GM23248 (cell line): ENCODE results near the gene IPO11. TPM values are rescaled to one million over a fixed set of nuclear protein-coding genes. Genes with fewer than 3 reads are reported as not detected.

Experiments used
- DNase-seq: peaks from one replicate; pipeline ENCODE4 v3.0.0-alpha.2; 2015
- H2AFZ ChIP-seq: fragments of 200-600 bp; sonication (generic); 2 replicates; pipeline ENCODE4 v1.6.1; 2016; ENCODE audit warnings: antibody characterized with exemption
- H3F3A ChIP-seq: fragments of 200-600 bp; sonication (generic); 2 replicates; pipeline ENCODE4 v1.6.1; 2016; ENCODE audit warnings: mild to moderate bottlenecking, antibody characterized with exemption, mixed run types; ENCODE audit not compliant: insufficient read depth
- H3K27ac ChIP-seq: fragments of 200-600 bp; sonication (generic); 2 replicates; pipeline ENCODE4 v1.5.1; 2016; ENCODE audit warnings: mild to moderate bottlenecking
- H3K27me3 ChIP-seq: fragments of 200-600 bp; sonication (generic); replicated peaks from 2 replicates; pipeline ENCODE4 v1.6.1; 2016; ENCODE audit warnings: mild to moderate bottlenecking; ENCODE audit not compliant: insufficient read depth
- H3K36me3 ChIP-seq: fragments of 200-600 bp; sonication (generic); 2 replicates; pipeline ENCODE4 v1.6.1; 2016; ENCODE audit warnings: low read depth, mild to moderate bottlenecking
- H3K4me1 ChIP-seq: fragments of 200-600 bp; sonication (generic); 2 replicates; pipeline ENCODE4 v1.6.1; 2016; ENCODE audit warnings: mild to moderate bottlenecking; ENCODE audit not compliant: insufficient read depth
- H3K4me2 ChIP-seq: fragments of 200-600 bp; sonication (generic); one replicate; pipeline ENCODE4 v1.6.1; 2016; ENCODE audit warnings: mild to moderate bottlenecking; ENCODE audit not compliant: unreplicated experiment
- H3K4me3 ChIP-seq: fragments of 200-600 bp; sonication (generic); 2 replicates; pipeline ENCODE4 v1.5.1; 2016; ENCODE audit warnings: mild to moderate bottlenecking
- H3K79me2 ChIP-seq: fragments of 200-600 bp; sonication (generic); 2 replicates; pipeline ENCODE4 v1.6.1; 2016; ENCODE audit warnings: mild to moderate bottlenecking; ENCODE audit not compliant: insufficient read depth
- H3K9ac ChIP-seq: fragments of 200-600 bp; sonication (generic); 2 replicates; pipeline ENCODE4 v1.6.1; 2016; ENCODE audit warnings: mild to moderate bottlenecking
- H3K9me2 ChIP-seq: fragments of 200-600 bp; sonication (generic); 2 replicates; pipeline ENCODE4 v1.6.1; 2016; ENCODE audit warnings: mixed run types, mild to moderate bottlenecking, moderate library complexity; ENCODE audit not compliant: insufficient read depth
- H3K9me3 ChIP-seq: fragments of 200-600 bp; sonication (generic); one replicate; pipeline ENCODE4 v1.6.1; 2017; ENCODE audit warnings: low read depth
- H4K20me1 ChIP-seq: fragments of 200-600 bp; sonication (generic); 2 replicates; pipeline ENCODE4 v1.6.0; 2016; ENCODE audit not compliant: insufficient read depth
- EZH2 ChIP-seq: fragments of 200-600 bp; sonication (generic); IDR thresholded peaks from 2 replicates; pipeline ENCODE4 v1.6.1; 2018; ENCODE audit warnings: antibody characterized with exemption, mild to moderate bottlenecking; ENCODE audit not compliant: insufficient read depth, poor library complexity, severe bottlenecking
- EZH2phosphoT487 ChIP-seq: fragments of 200-600 bp; sonication (generic); IDR thresholded peaks from 2 replicates; pipeline ENCODE4 v1.6.1; 2018; ENCODE audit warnings: antibody characterized with exemption, moderate library complexity, mild to moderate bottlenecking, low read depth; ENCODE audit not compliant: insufficient read depth
- WGBS, 2 experiments: methylation state at CpG; one replicate each; pipeline ENCODE4 v1.1.6; 2015 to 2017; ENCODE audit warnings: low lambda C conversion rate in 2 of 2, low coverage in 1 of 2; ENCODE audit errors: missing lambda C conversion rate in 2 of 2; 5-methylcytosine and 5-hydroxymethylcytosine counted together
- in situ Hi-C: fragments of 300-500 bp; cut with MboI; formaldehyde crosslinking; loops from 2 replicates; pipeline ENCODE4 v1.15.0; 2020
- polyA plus RNA-seq: library from polyadenylated mRNA; unstranded; fragments of >200 nt; fragmentation: Nextera tagmentation; extraction: Ambion mirVana; gene quantifications from 2 replicates; pipeline ENCODE4 v1.2.1, GENCODE V29; 2016
- total RNA-seq: library from RNA; depleted of rRNA; stranded (reverse); fragments of >200 nt; shearing (Covaris generic); gene quantifications from 2 replicates; pipeline ENCODE4 v1.2.3, GENCODE V29; 2014

IPO11 gene
- total and polyA plus RNA-seq, 2 experiments from 2014 or later, result 19.9 to 26.5 TPM

GRCh38 chr5:62450259-62450658 is 37.7 kb downstream of the IPO11 start:
- Histone ChIP-seq H3F3A (no peaks in the 10 kb centered on the region), H4K20me1 (0 out of 2 replicates have a peak, but pooled peaks cover 3% of the 10 kb centered on the region), H3K27ac (no peak overlapping the region), H3K4me2 (no peak overlapping the region), H3K4me1 (no peaks in the 10 kb centered on the region), H3K4me3 (no peak overlapping the region), H3K36me3 (peaks cover 8% of the 10 kb centered on the region; the same call in 1 of the 2 replicates), H3K79me2 (no peaks in the 10 kb centered on the region), H3K27me3 (no peaks in the 10 kb centered on the region), H3K9me2 (no peaks in the 10 kb centered on the region), H3K9ac (no peak overlapping the region), H3K9me3 (no peaks in the 10 kb centered on the region), H2AFZ (no peak overlapping the region)
- DNase-seq, result no peak
- in situ Hi-C loops, result loop anchor here (10.0 kb wide), 1 partner anchor 325 kb away; no protein-coding TSS in a partner anchor
- 97 to 100% methylated on average over 2 of the region's 2 CpGs for WGBS, 2 experiments
- TF ChIP-seq EZH2phosphoT487 (no peak), EZH2 (no peak)

- TF ChIP-seq EZH2phosphoT487 (no peak), EZH2 (no peak)
- H3K9ac ChIP-seq, result no peak overlapping the region
- peak overlapping the region; percentile 3 for H3K4me2 ChIP-seq
- no peaks in the 10 kb centered on the region for H3K9me2 ChIP-seq
- no peak overlapping the region for H3K27ac ChIP-seq
- WGBS, 2 experiments, result 93 to 96% methylated on average over 1 of the region's 1 CpG
- H3K4me1 ChIP-seq, result peaks cover 8% of the 10 kb centered on the region; the same call in 1 of the 2 replicates
- peak; percentile 72 for DNase-seq
- no peaks in the 10 kb centered on the region for H3K27me3 ChIP-seq
- in situ Hi-C loops, result loop anchor here (10.0 kb wide), 1 partner anchor 318 kb away; no protein-coding TSS in a partner anchor
- no peaks in the 10 kb centered on the region for H3K36me3 ChIP-seq
- H2AFZ ChIP-seq, result no peak overlapping the region
- H3K9me3 ChIP-seq, result no peaks in the 10 kb centered on the region
- peaks cover 7% of the 10 kb centered on the region; the same call in 1 of the 2 replicates for H3K79me2 ChIP-seq
- H4K20me1 ChIP-seq, result 0 out of 2 replicates have a peak, but pooled peaks cover 3% of the 10 kb centered on the region
- H3F3A ChIP-seq, result no peaks in the 10 kb centered on the region
- no peak overlapping the region for H3K4me3 ChIP-seq
These were observed 44.5 kb downstream of the IPO11 start for GRCh38 chr5:62457071-62457470.

DNA sequence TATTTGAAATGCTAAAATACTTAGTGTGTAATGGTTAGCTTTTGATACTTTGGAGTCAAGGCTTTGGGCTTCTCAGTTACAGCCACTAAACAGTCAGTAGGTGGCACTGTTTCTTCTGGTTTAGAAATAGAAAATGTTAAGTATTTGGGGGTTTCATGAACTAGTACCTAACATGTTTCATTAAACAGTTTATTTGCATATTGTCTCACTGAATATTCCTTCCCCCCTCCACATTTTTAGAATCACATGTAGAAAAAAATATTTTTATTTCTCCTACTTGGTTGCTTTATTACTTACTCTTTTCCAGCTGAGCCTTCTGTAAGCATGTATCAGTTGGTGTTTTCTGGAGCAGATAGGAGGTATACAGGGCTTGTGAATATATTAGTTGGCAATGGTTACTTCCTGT is 48.0 kb downstream of the IPO11 start:
- TF ChIP-seq EZH2 (no peak), EZH2phosphoT487 (no peak)

GRCh38 chr5:62461561-62461960 is 49.0 kb downstream of the IPO11 start:
- H3K9ac ChIP-seq, result no peak overlapping the region
- peaks cover 17% of the 10 kb centered on the region; the same call in 1 of the 2 replicates for H3K79me2 ChIP-seq
- H3F3A ChIP-seq, result peaks cover 13% of the 10 kb centered on the region
- no peaks in the 10 kb centered on the region for H3K36me3 ChIP-seq
- no peak overlapping the region for H3K4me2 ChIP-seq
- peaks cover 19% of the 10 kb centered on the region for H3K4me1 ChIP-seq
- H2AFZ ChIP-seq, result no peak overlapping the region
- 95 to 97% methylated on average over 4 of the region's 4 CpGs for WGBS, 2 experiments
- H3K4me3 ChIP-seq, result no peak overlapping the region
- TF ChIP-seq EZH2 (no peak), EZH2phosphoT487 (no peak)
- no peaks in the 10 kb centered on the region for H4K20me1 ChIP-seq
- H3K9me2 ChIP-seq, result no peaks in the 10 kb centered on the region
- DNase-seq, result no peak
- in situ Hi-C loops, result no loop called here
- no peaks in the 10 kb centered on the region for H3K9me3 ChIP-seq
- no peaks in the 10 kb centered on the region for H3K27me3 ChIP-seq
- H3K27ac ChIP-seq, result no peak overlapping the region

More for the DNA sequence above, 48.0 kb downstream of the IPO11 start:
- no peak overlapping the region for H3K9ac ChIP-seq
- no peak overlapping the region for H3K4me3 ChIP-seq
- H3K9me2 ChIP-seq, result no peaks in the 10 kb centered on the region
- H3K27ac ChIP-seq, result no peak overlapping the region
- H3K4me1 ChIP-seq, result peaks cover 9% of the 10 kb centered on the region; the same call in 1 of the 2 replicates
- in situ Hi-C loops, result no loop called here
- DNase-seq, result peak; percentile 74
- H3K9me3 ChIP-seq, result no peaks in the 10 kb centered on the region
- peaks cover 3% of the 10 kb centered on the region; the same call in 1 of the 2 replicates for H3F3A ChIP-seq
- H3K27me3 ChIP-seq, result no peaks in the 10 kb centered on the region
- no peak overlapping the region for H3K4me2 ChIP-seq
- H3K79me2 ChIP-seq, result peaks cover 17% of the 10 kb centered on the region; the same call in 1 of the 2 replicates
- no peaks in the 10 kb centered on the region for H4K20me1 ChIP-seq
- H2AFZ ChIP-seq, result no peak overlapping the region
- no peaks in the 10 kb centered on the region for H3K36me3 ChIP-seq
